HepG2 (cell line): Measurements from ENCODE around the gene SERPINA3. TPM values are rescaled to one million over a fixed set of nuclear protein-coding genes. Genes with fewer than 3 reads are reported as not detected.

Experiments
- AGO2 ChIP-seq: fragments of 200-400 bp; formaldehyde crosslinking; optimal IDR thresholded peaks from 2 replicates; pipeline ENCODE3; 2017; ENCODE audit warnings: mild to moderate bottlenecking, low read depth, low read length, moderate library complexity
- DMAP1 ChIP-seq: IDR thresholded peaks from 2 replicates; pipeline ENCODE4 v1.6.1; 2016
- DPF2 ChIP-seq: sonication (generic); formaldehyde crosslinking; IDR thresholded peaks from 2 replicates; pipeline ENCODE4 v1.4.0; 2020; ENCODE audit warnings: mild to moderate bottlenecking, low read depth, missing genetic modification reagents, borderline replicate concordance
- HIC2 ChIP-seq: sonication (generic); formaldehyde crosslinking; IDR thresholded peaks from 2 replicates; pipeline ENCODE4 v1.9.0; 2022; ENCODE audit warnings: low read depth, missing genetic modification reagents
- HNRNPL ChIP-seq: fragments of 200-400 bp; formaldehyde crosslinking; IDR thresholded peaks from 2 replicates; pipeline ENCODE4 v1.6.1; 2017; ENCODE audit warnings: mild to moderate bottlenecking, low read depth, low read length
- IKZF5 ChIP-seq: IDR thresholded peaks from 2 replicates; pipeline ENCODE4 v1.6.1; 2018; ENCODE audit warnings: missing genetic modification reagents, mild to moderate bottlenecking, missing compliant biosample characterization
- NONO ChIP-seq, 2 experiments: fragments of 450-650 bp in 1 of 2; sonication (generic) in 1 of 2; formaldehyde crosslinking in 1 of 2; IDR thresholded peaks in 1 of 2; conservative IDR thresholded peaks in 1 of 2; 2 replicates each; pipeline versions ENCODE4 v1.6.1 to v1.8.0; 2017 to 2022; ENCODE audit warnings: mild to moderate bottlenecking in 1 of 2, missing genetic modification reagents in 1 of 2, moderate library complexity in 1 of 2
- NR2C2 ChIP-seq: sonication (generic); formaldehyde crosslinking; IDR thresholded peaks from 2 replicates; pipeline ENCODE4 v1.4.0; 2020; ENCODE audit warnings: missing genetic modification reagents, mild to moderate bottlenecking, moderate library complexity, borderline replicate concordance
- SOX5 ChIP-seq: IDR thresholded peaks from 2 replicates; pipeline ENCODE4 v1.6.1; 2016; ENCODE audit warnings: borderline replicate concordance
- SPEN ChIP-seq: sonication (generic); formaldehyde crosslinking; IDR thresholded peaks from 2 replicates; pipeline ENCODE4 v1.5.1; 2020; ENCODE audit warnings: low read depth, mild to moderate bottlenecking, missing genetic modification reagents
- ZBTB1 ChIP-seq: sonication (generic); formaldehyde crosslinking; IDR thresholded peaks from 2 replicates; pipeline ENCODE4 v1.4.0; 2020; ENCODE audit warnings: missing genetic modification reagents, borderline replicate concordance
- ZMYM4 ChIP-seq: sonication (generic); formaldehyde crosslinking; IDR thresholded peaks from 2 replicates; pipeline ENCODE4 v1.8.1; 2023; ENCODE audit warnings: mild to moderate bottlenecking, missing genetic modification reagents
- ZNF20 ChIP-seq: sonication (generic); formaldehyde crosslinking; IDR thresholded peaks from 2 replicates; pipeline ENCODE4 v1.4.0; 2020; ENCODE audit warnings: mild to moderate bottlenecking, moderate library complexity, missing genetic modification reagents
- ZNF205 ChIP-seq: IDR thresholded peaks from 2 replicates; pipeline ENCODE4 v1.6.1; 2018; ENCODE audit warnings: missing biosample characterization, missing genetic modification reagents
- ZNF253 ChIP-seq: sonication (generic); formaldehyde crosslinking; IDR thresholded peaks from 2 replicates; pipeline ENCODE4 v1.8.0; 2022; ENCODE audit warnings: mild to moderate bottlenecking, missing genetic modification reagents, borderline replicate concordance
- ZNF292 ChIP-seq: sonication (generic); formaldehyde crosslinking; IDR thresholded peaks from 2 replicates; pipeline ENCODE4 v1.8.1; 2022; ENCODE audit warnings: mild to moderate bottlenecking, low read depth, missing genetic modification reagents, borderline replicate concordance
- ZNF337 ChIP-seq: sonication (generic); formaldehyde crosslinking; IDR thresholded peaks from 2 replicates; pipeline ENCODE4 v1.5.1; 2020; ENCODE audit warnings: missing genetic modification reagents, low read depth, mild to moderate bottlenecking, borderline replicate concordance
- ZNF496 ChIP-seq: sonication (generic); formaldehyde crosslinking; IDR thresholded peaks from 2 replicates; pipeline ENCODE4 v1.8.1; 2023; ENCODE audit warnings: mild to moderate bottlenecking, moderate library complexity, missing genetic modification reagents; ENCODE audit not compliant: insufficient replicate concordance
- ZNF562 ChIP-seq: sonication (generic); formaldehyde crosslinking; IDR thresholded peaks from 2 replicates; pipeline ENCODE4 v1.8.0; 2022; ENCODE audit warnings: missing genetic modification reagents, borderline replicate concordance
- ZNF574 ChIP-seq: sonication (generic); formaldehyde crosslinking; IDR thresholded peaks from 2 replicates; pipeline ENCODE4 v1.4.0; 2020; ENCODE audit warnings: missing genetic modification reagents
- ZSCAN25 ChIP-seq: sonication (generic); formaldehyde crosslinking; IDR thresholded peaks from 2 replicates; pipeline ENCODE4 v1.8.0; 2022; ENCODE audit warnings: mild to moderate bottlenecking, missing genetic modification reagents
- polyA plus RNA-seq, 8 experiments: library from polyadenylated mRNA; depleted of rRNA in 3 of 8; stranded (reverse) in 7 of 8; unstranded in 1 of 8; fragments of >200 nt; fragmentation: Illumina TruSeq in 4 of 8; extraction: Trizol in 4 of 8; gene quantifications; 2 replicates each; pipeline versions ENCODE4 v1.2.1 to v1.2.3, GENCODE V29; 2011 to 2016; ENCODE audit warnings: low read depth in 4 of 8, missing spikeins in 1 of 8, mixed read lengths in 1 of 8; ENCODE audit not compliant: insufficient read depth in 1 of 8
- total RNA-seq, 5 experiments: library from RNA; depleted of rRNA; stranded (reverse); fragments of >200 nt; fragmentation: Illumina TruSeq; extraction: Trizol; gene quantifications; 2 replicates each; pipeline ENCODE4 v1.2.3, GENCODE V29; 2016; ENCODE audit warnings: low read depth in 1 of 5
- TF ChIP-seq, protein P1 (sequence below): sonication (generic); formaldehyde crosslinking; IDR thresholded peaks from 2 replicates; pipeline ENCODE4 v1.8.0; 2022; ENCODE audit warnings: missing genetic modification reagents, mild to moderate bottlenecking, inconsistent platforms, borderline replicate concordance

The SERPINA3 gene
- total and polyA plus RNA-seq, 2 of the 13 experiments (the other 11 are each of a cell fraction or from before 2014, with no cell fraction given) = 825 to 2,200 TPM

- peak; percentile 51; the same call in 1 of the 2 replicates for TF ChIP-seq ZNF253 (CRISPR knock-in tag)
- no peak for TF ChIP-seq ZNF562
- TF ChIP-seq DPF2 = no peak
- TF ChIP-seq DMAP1 (CRISPR knock-in tag) = no peak
- TF ChIP-seq AGO2 = peak; percentile 35
- peak; percentile 88; the same call in 1 of the 2 replicates for TF ChIP-seq HIC2 (CRISPR knock-in tag)
- TF ChIP-seq IKZF5 (CRISPR knock-in tag) = peak; percentile 17; the same call in 1 of the 2 replicates
- TF ChIP-seq, protein P1, sequence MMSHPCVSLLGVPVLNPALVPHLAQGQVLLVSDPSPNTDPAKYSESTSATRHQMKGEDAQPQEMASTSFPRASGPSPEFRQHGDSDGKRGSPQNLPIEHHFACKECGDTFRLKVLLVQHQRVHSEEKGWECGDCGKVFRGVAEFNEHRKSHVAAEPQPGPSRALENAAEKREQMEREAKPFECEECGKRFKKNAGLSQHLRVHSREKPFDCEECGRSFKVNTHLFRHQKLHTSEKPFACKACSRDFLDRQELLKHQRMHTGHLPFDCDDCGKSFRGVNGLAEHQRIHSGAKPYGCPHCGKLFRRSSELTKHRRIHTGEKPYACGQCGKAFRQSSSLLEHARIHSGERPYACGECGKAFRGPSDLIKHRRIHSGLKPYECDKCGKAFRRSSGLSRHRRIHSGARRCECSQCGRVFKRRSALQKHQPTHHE (CRISPR knock-in tag) = no peak
- TF ChIP-seq ZNF337 (CRISPR knock-in tag) = 0 out of 2 replicates have a peak, but pooled peaks have one; percentile 22
- no peak for TF ChIP-seq ZNF20 (CRISPR knock-in tag)
- TF ChIP-seq SPEN = no peak
- TF ChIP-seq ZNF292 (CRISPR knock-in tag) = peak; percentile 85; the same call in 1 of the 2 replicates
- TF ChIP-seq ZBTB1 (CRISPR knock-in tag) = no peak
- TF ChIP-seq ZNF205 = no peak
- TF ChIP-seq HNRNPL = peak; percentile 96
- no peak for TF ChIP-seq NR2C2 (CRISPR knock-in tag)
- 0 out of 2 replicates have a peak, but pooled peaks have one; percentile 10 for TF ChIP-seq SOX5 (CRISPR knock-in tag)
- no peak; the same call in 1 of the 2 replicates for TF ChIP-seq ZSCAN25 (CRISPR knock-in tag)
- TF ChIP-seq NONO (IDR thresholded peaks at IDR 0.05) = no peak
- TF ChIP-seq NONO (CRISPR knock-in tag; conservative IDR thresholded peaks at IDR 0.05) = 0 out of 2 replicates have a peak, but pooled peaks have one; percentile 32
- TF ChIP-seq ZNF496 = no peak
- peak; percentile 48 for TF ChIP-seq ZNF574
- TF ChIP-seq ZMYM4 (CRISPR knock-in tag) = peak; percentile 40
Measured at GRCh38 chr14:94569381-94570001, 42.7 kb upstream of the SERPINA3 start (continued).
